ENCODE measurements around the gene IZUMO1. TPM values are rescaled to one million over a fixed set of nuclear protein-coding genes. Genes with fewer than 3 reads are reported as not detected.

IZUMO1 gene
- total and polyA plus RNA-seq, 2 of the 13 experiments (the other 11 are each of a cell fraction or from before 2014, with no cell fraction given) = 0.07 to 0.22 TPM

GRCh38 chr19:48713864-48714755, 32.6 kb downstream of the IZUMO1 start (continued):
- TF ChIP-seq NFAT5 (CRISPR knock-in tag; IDR thresholded peaks at IDR 0.05) (no peak), TEAD2 (CRISPR knock-in tag; IDR thresholded peaks at IDR 0.05) (no peak), ZNF609 (CRISPR knock-in tag; IDR thresholded peaks at IDR 0.05; ENCODE audit: borderline replicate concordance) (no peak), ZEB1 (IDR thresholded peaks at IDR 0.05; ENCODE audit: insufficient replicate concordance, low read depth) (no peak), HNRNPL (IDR thresholded peaks at IDR 0.05; ENCODE audit: low read depth, low read length) (0 out of 2 replicates have a peak, but pooled peaks have one; percentile 43), ZNF3 (CRISPR knock-in tag; IDR thresholded peaks at IDR 0.05) (no peak), TRIM24 (CRISPR knock-in tag; IDR thresholded peaks at IDR 0.05) (no peak), HOXA9 (CRISPR knock-in tag; IDR thresholded peaks at IDR 0.05; ENCODE audit: borderline replicate concordance) (no peak), NR2F2 (IDR thresholded peaks at IDR 0.05; ENCODE audit: borderline replicate concordance, low read depth) (no peak), RFX1 (IDR thresholded peaks at IDR 0.05) (no peak), ZSCAN22 (CRISPR knock-in tag; IDR thresholded peaks at IDR 0.05) (no peak), ZNF430 (CRISPR knock-in tag; IDR thresholded peaks at IDR 0.05) (no peak), GFI1 (CRISPR knock-in tag; IDR thresholded peaks at IDR 0.05; ENCODE audit: borderline replicate concordance) (no peak), AGO2 (optimal IDR thresholded peaks at IDR 0.05; ENCODE audit: low read depth, low read length) (peak; percentile 80), ZSCAN12 (CRISPR knock-in tag; IDR thresholded peaks at IDR 0.05) (no peak), KLF12 (CRISPR knock-in tag; IDR thresholded peaks at IDR 0.05; ENCODE audit: borderline replicate concordance) (peak; percentile 59; the same call in 1 of the 2 replicates), ZKSCAN5 (CRISPR knock-in tag; IDR thresholded peaks at IDR 0.05) (no peak), KDM6A (CRISPR knock-in tag; IDR thresholded peaks at IDR 0.05; ENCODE audit: low read depth) (no peak), ZNF781 (CRISPR knock-in tag; IDR thresholded peaks at IDR 0.05; ENCODE audit: borderline replicate concordance, not compliant biosample characterization) (no peak), ZNF263 (CRISPR knock-in tag; IDR thresholded peaks at IDR 0.05) (peak; percentile 95), SMC3 (IDR thresholded peaks at IDR 0.05; ENCODE audit: low read length) (no peak), ZNF121 (CRISPR knock-in tag; IDR thresholded peaks at IDR 0.05) (no peak)

All from HepG2 (cell line).